Measurements from ENCODE around the gene GGNBP2. TPM values are rescaled to one million over a fixed set of nuclear protein-coding genes. Genes with fewer than 3 reads are reported as not detected.

GGNBP2 gene
- total RNA-seq, 6 experiments from 2014 or later = 53.1 to 62.8 (median 54.2) TPM

DNA sequence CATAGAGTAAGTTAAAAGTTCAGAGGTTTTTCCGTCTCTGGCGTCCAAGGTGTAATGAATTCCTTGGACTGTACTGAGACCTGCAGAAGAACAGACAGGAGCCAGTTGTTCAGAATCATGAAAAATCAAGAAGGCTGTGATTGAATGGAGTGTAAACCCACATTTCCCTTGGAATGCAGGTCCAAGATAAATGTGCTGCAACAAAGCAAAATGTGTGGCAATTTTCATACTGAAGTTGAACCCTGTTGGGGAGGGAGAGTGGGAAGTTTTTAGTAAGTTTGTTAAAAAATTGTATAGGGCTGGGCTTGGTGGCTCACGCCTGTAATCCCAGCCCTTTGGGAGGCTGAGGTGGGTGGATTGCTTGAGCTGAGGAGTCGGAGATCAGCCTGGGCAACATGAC, 21.4 kb downstream of the GGNBP2 start:
- no peak for DNase-seq
- TF ChIP-seq, protein P1, sequence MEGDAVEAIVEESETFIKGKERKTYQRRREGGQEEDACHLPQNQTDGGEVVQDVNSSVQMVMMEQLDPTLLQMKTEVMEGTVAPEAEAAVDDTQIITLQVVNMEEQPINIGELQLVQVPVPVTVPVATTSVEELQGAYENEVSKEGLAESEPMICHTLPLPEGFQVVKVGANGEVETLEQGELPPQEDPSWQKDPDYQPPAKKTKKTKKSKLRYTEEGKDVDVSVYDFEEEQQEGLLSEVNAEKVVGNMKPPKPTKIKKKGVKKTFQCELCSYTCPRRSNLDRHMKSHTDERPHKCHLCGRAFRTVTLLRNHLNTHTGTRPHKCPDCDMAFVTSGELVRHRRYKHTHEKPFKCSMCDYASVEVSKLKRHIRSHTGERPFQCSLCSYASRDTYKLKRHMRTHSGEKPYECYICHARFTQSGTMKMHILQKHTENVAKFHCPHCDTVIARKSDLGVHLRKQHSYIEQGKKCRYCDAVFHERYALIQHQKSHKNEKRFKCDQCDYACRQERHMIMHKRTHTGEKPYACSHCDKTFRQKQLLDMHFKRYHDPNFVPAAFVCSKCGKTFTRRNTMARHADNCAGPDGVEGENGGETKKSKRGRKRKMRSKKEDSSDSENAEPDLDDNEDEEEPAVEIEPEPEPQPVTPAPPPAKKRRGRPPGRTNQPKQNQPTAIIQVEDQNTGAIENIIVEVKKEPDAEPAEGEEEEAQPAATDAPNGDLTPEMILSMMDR (IDR thresholded peaks at IDR 0.05) = no peak
- Mint-ChIP-seq H3K36me3 (ENCODE audit: low read depth) (peaks cover 38% of the 10 kb centered on the region), H3K27me3 (ENCODE audit: insufficient read depth) (peaks cover 3% of the 10 kb centered on the region; the same call in 1 of the 2 replicates), H3K9me3 (no peaks in the 10 kb centered on the region), H3K4me3 (no peak overlapping the region), H3K4me1 (ENCODE audit: low read depth) (peaks cover 6% of the 10 kb centered on the region; the same call in 1 of the 2 replicates), H3K27ac (no peak overlapping the region; the same call in 1 of the 2 replicates)

DNA sequence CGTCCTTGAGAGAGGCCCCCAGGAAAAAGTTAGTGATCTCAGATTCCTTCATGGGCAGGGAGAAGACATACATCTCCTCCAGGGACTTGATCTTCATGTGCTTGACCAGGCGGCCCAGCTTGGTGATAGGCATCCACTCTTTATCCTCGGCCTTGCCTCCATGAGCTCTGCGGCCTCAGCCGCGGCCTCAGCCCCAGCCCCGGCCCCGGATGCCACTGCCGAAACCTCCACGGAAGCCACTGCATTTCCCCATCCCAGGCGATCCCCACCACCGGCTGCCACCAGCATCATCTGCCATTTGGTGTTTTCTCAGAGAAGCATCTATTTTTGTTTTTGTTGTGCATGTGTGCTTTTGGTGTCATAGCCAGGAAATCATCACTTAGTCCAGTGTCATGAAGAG, 30.3 kb downstream of the GGNBP2 start:
- Mint-ChIP-seq H3K27ac (no peak overlapping the region), H3K9me3 (no peaks in the 10 kb centered on the region), H3K27me3 (ENCODE audit: insufficient read depth) (no peaks in the 10 kb centered on the region; the same call in none of the 2 replicates), H3K4me3 (no peak overlapping the region), H3K36me3 (ENCODE audit: low read depth) (peaks cover 31% of the 10 kb centered on the region), H3K4me1 (ENCODE audit: low read depth) (peaks cover 19% of the 10 kb centered on the region)
- DNase-seq = no peak
- TF ChIP-seq, protein P1 (IDR thresholded peaks at IDR 0.05) = no peak

DNA sequence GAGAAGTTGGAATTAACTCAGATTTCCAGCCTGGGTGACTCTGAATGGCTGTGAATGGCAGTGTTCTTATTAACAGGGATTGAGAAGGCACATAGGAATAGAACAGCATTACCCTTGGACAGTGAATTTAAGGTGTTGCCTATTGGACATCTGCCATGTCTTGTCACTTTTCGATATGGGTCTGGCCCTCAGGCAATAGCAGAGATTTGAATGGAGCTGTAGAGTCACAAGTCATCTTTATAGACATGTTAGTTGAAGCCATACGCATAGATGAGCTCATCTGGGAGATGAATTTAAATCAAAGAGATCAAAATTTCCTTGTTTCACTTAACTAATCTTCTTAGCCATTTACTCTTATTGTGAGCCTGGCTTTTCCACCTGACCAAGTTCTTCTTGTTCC, 32.1 kb downstream of the GGNBP2 start:
- no peak for DNase-seq
- Mint-ChIP-seq H3K4me1 (ENCODE audit: low read depth) (peaks cover 19% of the 10 kb centered on the region), H3K36me3 (ENCODE audit: low read depth) (peaks cover 36% of the 10 kb centered on the region), H3K4me3 (no peak overlapping the region), H3K27me3 (ENCODE audit: insufficient read depth) (no peaks in the 10 kb centered on the region; the same call in none of the 2 replicates), H3K27ac (peak overlapping the region; percentile 38; the same call in 1 of the 2 replicates), H3K9me3 (no peaks in the 10 kb centered on the region)
- TF ChIP-seq, protein P1 (IDR thresholded peaks at IDR 0.05) = no peak

DNA sequence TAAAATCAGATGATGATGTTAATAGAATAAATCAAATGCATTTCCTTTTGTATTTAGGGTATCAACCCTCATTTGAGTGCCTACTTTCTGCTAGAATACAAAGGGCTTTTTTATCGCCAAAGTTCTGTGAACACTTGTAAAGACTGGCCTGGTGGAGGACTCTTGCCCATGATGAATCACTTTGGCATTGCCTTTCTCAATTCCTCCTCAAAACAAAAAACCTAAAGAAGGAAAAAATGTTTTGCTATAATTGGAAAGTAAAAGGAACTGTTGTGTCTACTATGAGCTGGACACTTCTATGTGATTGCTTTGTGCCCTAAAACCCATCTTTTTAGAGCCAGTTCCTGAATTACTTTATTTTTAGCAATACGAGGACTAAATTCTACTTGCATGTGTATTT, 34.0 kb downstream of the GGNBP2 start:
- Mint-ChIP-seq H3K36me3 (ENCODE audit: low read depth) (peaks cover 26% of the 10 kb centered on the region), H3K27me3 (ENCODE audit: insufficient read depth) (no peaks in the 10 kb centered on the region; the same call in none of the 2 replicates), H3K4me3 (no peak overlapping the region), H3K27ac (no peak overlapping the region), H3K4me1 (ENCODE audit: low read depth) (peaks cover 19% of the 10 kb centered on the region), H3K9me3 (no peaks in the 10 kb centered on the region)
- no peak for DNase-seq
- TF ChIP-seq, protein P1 (IDR thresholded peaks at IDR 0.05) = no peak

DNA sequence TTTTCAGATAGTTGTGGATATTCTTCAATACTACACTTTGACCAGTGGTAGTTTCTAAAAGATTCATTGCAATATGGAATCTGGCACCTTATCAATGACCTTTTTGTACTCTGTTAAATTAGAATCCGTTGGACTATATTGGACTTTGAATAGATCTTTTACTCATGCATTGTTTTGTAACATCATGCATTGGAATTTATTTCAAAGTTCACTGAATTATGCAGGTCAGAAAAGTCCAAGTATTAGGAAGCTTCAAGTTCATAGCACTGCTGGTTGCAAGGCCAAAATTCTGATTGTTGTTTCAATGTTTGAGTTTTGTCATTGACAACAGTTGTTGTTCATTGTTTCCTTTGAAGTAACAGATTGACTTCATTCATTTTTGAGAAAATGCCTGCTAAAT, 39.1 kb downstream of the GGNBP2 start:
- H3K27ac Mint-ChIP-seq = no peak overlapping the region
- H3K9me3 Mint-ChIP-seq = no peaks in the 10 kb centered on the region
- peaks cover 7% of the 10 kb centered on the region for H3K4me1 Mint-ChIP-seq (ENCODE audit: low read depth)
- DNase-seq = no peak
- no peaks in the 10 kb centered on the region; the same call in 1 of the 2 replicates for H3K27me3 Mint-ChIP-seq (ENCODE audit: insufficient read depth)
- TF ChIP-seq, protein P1 (IDR thresholded peaks at IDR 0.05) = no peak
- no peak overlapping the region for H3K4me3 Mint-ChIP-seq
- peaks cover 20% of the 10 kb centered on the region for H3K36me3 Mint-ChIP-seq (ENCODE audit: low read depth)

DNA sequence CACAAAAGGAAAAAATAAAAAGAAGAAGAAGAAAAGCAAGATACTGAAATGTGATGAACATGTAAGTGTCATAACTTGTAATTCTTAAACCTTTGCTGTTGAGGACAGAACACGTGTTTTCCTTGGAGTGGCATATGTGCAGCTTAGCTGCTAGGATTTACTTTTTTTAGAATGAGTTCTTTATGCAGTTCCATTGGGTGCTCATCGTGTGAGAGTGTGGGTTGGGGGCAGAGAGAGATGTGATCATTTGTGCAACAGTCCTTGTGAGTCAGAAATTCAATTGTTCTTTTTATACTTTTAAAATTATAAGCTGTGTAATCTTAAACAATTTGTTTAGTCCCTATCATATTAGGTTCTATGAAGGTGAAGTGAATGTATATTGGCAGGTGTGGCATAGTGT, 41.4 kb downstream of the GGNBP2 start:
- no peaks in the 10 kb centered on the region for H3K9me3 Mint-ChIP-seq
- peaks cover under 1% of the 10 kb centered on the region; the same call in 1 of the 2 replicates for H3K27me3 Mint-ChIP-seq (ENCODE audit: insufficient read depth)
- H3K4me1 Mint-ChIP-seq (ENCODE audit: low read depth) = peaks cover 7% of the 10 kb centered on the region
- H3K27ac Mint-ChIP-seq = no peak overlapping the region
- H3K4me3 Mint-ChIP-seq = no peak overlapping the region
- peaks cover 28% of the 10 kb centered on the region for H3K36me3 Mint-ChIP-seq (ENCODE audit: low read depth)
- TF ChIP-seq, protein P1 (IDR thresholded peaks at IDR 0.05) = no peak
- no peak for DNase-seq

Measured in HFFc6 (cell line).